Stomach (tissue), 9 donors: ENCODE data around the gene UNC5B. TPM values are rescaled to one million over a fixed set of nuclear protein-coding genes. Genes with fewer than 3 reads are reported as not detected.

Source experiments
- DNase-seq, 2 donors: peaks; one replicate each; pipeline versions ENCODE4 v3.0.0 to v3.0.0-alpha.2; 2013 to 2019
- H3K27ac ChIP-seq, 5 donors: fragments of 200-600 bp in 4 of 5; sonication (generic) in 4 of 5; one replicate each; pipeline ENCODE4 v1.5.1; 2013 to 2019; ENCODE audit warnings: mild to moderate bottlenecking in 1 of 5, moderate library complexity in 1 of 5
- H3K27me3 ChIP-seq, 3 donors: fragments of 200-600 bp; sonication (generic); one replicate each; pipeline ENCODE4 v1.5.1; 2017 to 2019; ENCODE audit warnings: mixed run types in 1 of 3
- H3K36me3 ChIP-seq, 4 donors: fragments of 200-600 bp; sonication (generic); 1 replicate in 3 of 4; 2 replicates in 1 of 4; pipeline ENCODE4 v1.5.1; 2016 to 2019
- H3K4me1 ChIP-seq, 4 donors: fragments of 200-600 bp; sonication (generic); one replicate each; pipeline ENCODE4 v1.5.1; 2016 to 2019
- H3K4me3 ChIP-seq, 4 donors: fragments of 200-600 bp; sonication (generic) in 3 of 4; one replicate each; pipeline ENCODE4 v1.5.1; 2016 to 2019; ENCODE audit warnings: mild to moderate bottlenecking in 1 of 4
- H3K9me3 ChIP-seq, 4 donors: fragments of 200-600 bp; sonication (generic); one replicate each; pipeline ENCODE4 v1.5.1; 2016 to 2019
- CTCF ChIP-seq, 7 experiments: fragments of 450-650 bp in 4 of 7; fragments of 200-600 bp in 3 of 7; sonication (generic) in 3 of 7; IDR thresholded peaks; one replicate each; pipeline ENCODE4 v1.5.1; 2016 to 2019; ENCODE audit warnings: antibody characterized with exemption in 7 of 7, control low read depth in 2 of 7, mild to moderate bottlenecking in 1 of 7
- EP300 ChIP-seq: sonication (generic); formaldehyde crosslinking; IDR thresholded peaks from one replicate; pipeline ENCODE4 v1.6.1; 2017; ENCODE audit warnings: antibody characterized with exemption
- POLR2A ChIP-seq, 4 donors: fragments of 450-650 bp; IDR thresholded peaks; one replicate each; pipeline ENCODE4 v1.6.1; 2016; ENCODE audit warnings: antibody characterized with exemption in 4 of 4, control low read depth in 2 of 4, mild to moderate bottlenecking in 1 of 4, moderate library complexity in 1 of 4
- POLR2AphosphoS5 ChIP-seq, 3 donors: sonication (generic); formaldehyde crosslinking; IDR thresholded peaks; one replicate each; pipeline ENCODE4 v1.6.1; 2016; ENCODE audit warnings: antibody characterized with exemption in 3 of 3
- WGBS, 5 donors: extraction: QIAGEN DNeasy Blood & Tissue Kit in 3 of 5; methylation state at CpG; one replicate each; pipeline versions ENCODE4 v1.1.5 to v1.1.7; 2013 to 2018; 5-methylcytosine and 5-hydroxymethylcytosine counted together
- intact Hi-C: fragments of 100-400 bp; cut with DNase I; formaldehyde crosslinking; loops from one replicate; pipeline ENCODE4 v1.15.1; 2023; ENCODE audit warnings: low total_unique reads
- polyA plus RNA-seq, 3 donors: library from polyadenylated mRNA; stranded (reverse); fragments of 200-250 nt; gene quantifications; one replicate each; pipeline ENCODE4 v1.2.3, GENCODE V29; 2013
- total RNA-seq, 5 donors: library from RNA; depleted of rRNA; stranded (reverse); fragments of >200 nt; gene quantifications; one replicate each; pipeline versions ENCODE4 v1.1.0 to v1.2.3, GENCODE V29; 2014 to 2016
- donor health status: healthy with polysubstance abuse.
- donor health status: Bipolar disorder and iron deficiency.
- donor health status: healthy.

Gene UNC5B
- total and polyA plus RNA-seq, 8 donors, result 1.4 to 42.9 (median 5.7) TPM

GRCh38 chr10:71203124-71203523 lies 9.2 kb upstream of the UNC5B start:
- Histone ChIP-seq H3K27me3 (peaks cover 0 to 23% (median 0%) of the 10 kb centered on the region in 3 donors), H3K36me3 (no peaks in the 10 kb centered on the region), H3K4me3 (no peak overlapping the region), H3K9me3 (peaks cover under 1 to 11% (median 10%) of the 10 kb centered on the region in 4 donors), H3K27ac (no peak overlapping the region), H3K4me1 (no peaks in the 10 kb centered on the region)
- intact Hi-C loops, result no loop called here
- no peak for DNase-seq
- 78 to 81% (median 81%) methylated on average over 1 of the region's 1 CpG for WGBS, 5 donors
- TF ChIP-seq POLR2AphosphoS5 (IDR thresholded peaks at IDR 0.05) (no peak), POLR2A (IDR thresholded peaks at IDR 0.05) (no peak)

GRCh38 chr10:71203716-71204115 lies 8.7 kb upstream of the UNC5B start:
- Histone ChIP-seq H3K27me3 (peaks cover 0 to 23% (median 0%) of the 10 kb centered on the region in 3 donors), H3K27ac (no peak overlapping the region), H3K36me3 (no peaks in the 10 kb centered on the region), H3K4me1 (peaks cover 0 to 2% (median 1%) of the 10 kb centered on the region in 4 donors), H3K4me3 (no peak overlapping the region), H3K9me3 (peaks cover 0 to 5% (median 4%) of the 10 kb centered on the region in 4 donors)
- TF ChIP-seq EP300, result no peak
- no peak for TF ChIP-seq POLR2A (IDR thresholded peaks at IDR 0.05)
- no peak for TF ChIP-seq POLR2AphosphoS5 (IDR thresholded peaks at IDR 0.05)
- TF ChIP-seq CTCF (IDR thresholded peaks at IDR 0.05), result no peak
- intact Hi-C loops, result no loop called here
- no peak for DNase-seq
- WGBS, 5 donors, result 87 to 96% (median 92%) methylated on average over 5 of the region's 5 CpGs

GRCh38 chr10:71204746-71205145 lies 7.6 kb upstream of the UNC5B start:
- DNase-seq, result no peak
- WGBS, 5 donors, result 13 to 48% (median 26%) methylated on average over 2 of the region's 2 CpGs
- Histone ChIP-seq H3K9me3 (no peaks in the 10 kb centered on the region), H3K36me3 (no peaks in the 10 kb centered on the region), H3K4me3 (no peak overlapping the region), H3K27me3 (peaks cover 0 to 28% (median 0%) of the 10 kb centered on the region in 3 donors), H3K4me1 (peaks cover 0 to 8% (median 7%) of the 10 kb centered on the region in 4 donors), H3K27ac (no peak overlapping the region)
- TF ChIP-seq POLR2A (IDR thresholded peaks at IDR 0.05), result no peak
- intact Hi-C loops, result loop anchor here (5.0 kb wide), 1 partner anchor 73 kb away; no protein-coding TSS in a partner anchor

GRCh38 chr10:71205468-71205867 lies 6.9 kb upstream of the UNC5B start:
- peaks cover 0 to 8% (median 7%) of the 10 kb centered on the region in 4 donors for H3K4me1 ChIP-seq

GRCh38 chr10:71206911-71207310 lies 5.5 kb upstream of the UNC5B start:
- Histone ChIP-seq H3K36me3 (no peaks in the 10 kb centered on the region), H3K27me3 (peaks cover 0 to 49% (median 12%) of the 10 kb centered on the region in 3 donors), H3K4me1 (peaks cover 0 to 13% (median 12%) of the 10 kb centered on the region in 4 donors), H3K9me3 (no peaks in the 10 kb centered on the region), H3K4me3 (no peak overlapping the region), H3K27ac (no peak overlapping the region)
- DNase-seq, result no peak
- WGBS, 5 donors, result 50 to 82% (median 66%) methylated on average over 1 of the region's 1 CpG
- intact Hi-C loops, result loop anchor here (5.0 kb wide), 1 partner anchor 70 kb away; no protein-coding TSS in a partner anchor
- TF ChIP-seq POLR2AphosphoS5 (IDR thresholded peaks at IDR 0.05) (no peak), CTCF (IDR thresholded peaks at IDR 0.05) (no peak), POLR2A (IDR thresholded peaks at IDR 0.05) (no peak), EP300 (no peak)

More at GRCh38 chr10:71205468-71205867, 6.9 kb upstream of the UNC5B start:
- no peaks in the 10 kb centered on the region for H3K9me3 ChIP-seq
- no peak for DNase-seq
- no peaks in the 10 kb centered on the region for H3K36me3 ChIP-seq
- WGBS, 5 donors, result 60 to 74% (median 63%) methylated on average over 4 of the region's 4 CpGs
- no peak overlapping the region for H3K4me3 ChIP-seq
- peaks cover 0 to 35% (median 4%) of the 10 kb centered on the region in 3 donors for H3K27me3 ChIP-seq
- no peak overlapping the region for H3K27ac ChIP-seq
- TF ChIP-seq CTCF (IDR thresholded peaks at IDR 0.05) (no peak), EP300 (no peak), POLR2AphosphoS5 (IDR thresholded peaks at IDR 0.05) (no peak), POLR2A (IDR thresholded peaks at IDR 0.05) (no peak)
- intact Hi-C loops, result loop anchor here (5.0 kb wide), 1 partner anchor 72 kb away; no protein-coding TSS in a partner anchor
